Prostate gland (tissue), 2 donors: Measurements from ENCODE around the gene VWF. TPM values are rescaled to one million over a fixed set of nuclear protein-coding genes. Genes with fewer than 3 reads are reported as not detected.

Experiments
- DNase-seq: peaks from one replicate; pipeline ENCODE4 v3.0.0-alpha.2; 2019; ENCODE audit warnings: low spot score
- H3K27ac ChIP-seq, 2 donors: fragments of 200-600 bp; sonication (generic); 2 replicates each; pipeline ENCODE4 v1.5.1; 2017 to 2019
- H3K27me3 ChIP-seq: fragments of 200-600 bp; sonication (generic); replicated peaks from 2 replicates; pipeline ENCODE4 v1.5.1; 2019; ENCODE audit not compliant: insufficient read depth
- H3K36me3 ChIP-seq, 2 donors: fragments of 200-600 bp; sonication (generic); 1 replicate in 1 of 2; 2 replicates in 1 of 2; pipeline versions ENCODE4 v1.5.1 to v1.8.1; 2017 to 2019
- H3K4me1 ChIP-seq: fragments of 200-600 bp; sonication (generic); replicated peaks from 2 replicates; pipeline ENCODE4 v1.5.1; 2019
- H3K4me3 ChIP-seq, 2 donors: fragments of 200-600 bp; sonication (generic); 2 replicates each; pipeline ENCODE4 v1.5.1; 2017 to 2019
- H3K9me3 ChIP-seq: fragments of 200-600 bp; sonication (generic); 2 replicates; pipeline ENCODE4 v1.5.1; 2017
- CTCF ChIP-seq, 4 experiments: fragments of 200-600 bp in 2 of 4; fragments of 450-650 bp in 2 of 4; sonication (generic) in 2 of 4; IDR thresholded peaks; 1 replicate in 3 of 4; 2 replicates in 1 of 4; pipeline ENCODE4 v1.5.1; 2016 to 2019; ENCODE audit warnings: antibody characterized with exemption in 4 of 4, mild to moderate bottlenecking in 2 of 4, moderate library complexity in 2 of 4
- POLR2A ChIP-seq: fragments of 450-650 bp; IDR thresholded peaks from one replicate; pipeline ENCODE4 v1.6.1; 2016; ENCODE audit warnings: antibody characterized with exemption, mild to moderate bottlenecking
- POLR2AphosphoS5 ChIP-seq: sonication (generic); formaldehyde crosslinking; IDR thresholded peaks from one replicate; pipeline ENCODE4 v1.6.1; 2017; ENCODE audit warnings: antibody characterized with exemption
- WGBS: methylation state at CpG from one replicate; pipeline ENCODE4 v1.1.5; 2018; 5-methylcytosine and 5-hydroxymethylcytosine counted together
- intact Hi-C: fragments of 100-400 bp; cut with DNase I; formaldehyde crosslinking; loops from one replicate; pipeline ENCODE4 v1.14.2; 2022
- total RNA-seq, 2 donors: library from RNA; depleted of rRNA; stranded (reverse); fragments of >200 nt; gene quantifications; one replicate each; pipeline ENCODE4 v1.1.0, GENCODE V29; 2016

Gene VWF
- total RNA-seq, 2 donors from 2014 or later, result 55.0 to 193 TPM

- no peak for TF ChIP-seq CTCF (IDR thresholded peaks at IDR 0.05)
- no peak for TF ChIP-seq POLR2AphosphoS5
- TF ChIP-seq POLR2A, result no peak
- intact Hi-C loops, result no loop called here
- H3K27ac ChIP-seq, result peak overlapping the region; percentile 33 to 45
- H3K36me3 ChIP-seq, result no peaks in the 10 kb centered on the region
- DNase-seq, result no peak
- no peaks in the 10 kb centered on the region for H3K27me3 ChIP-seq
- H3K4me1 ChIP-seq, result no peaks in the 10 kb centered on the region
- WGBS, result 84% methylated on average over 4 of the region's 4 CpGs
- no peaks in the 10 kb centered on the region for H3K9me3 ChIP-seq
- H3K4me3 ChIP-seq, result no peak overlapping the region
Observed at GRCh38 chr12:6071589-6071988, 52.9 kb downstream of the VWF start.

DNA sequence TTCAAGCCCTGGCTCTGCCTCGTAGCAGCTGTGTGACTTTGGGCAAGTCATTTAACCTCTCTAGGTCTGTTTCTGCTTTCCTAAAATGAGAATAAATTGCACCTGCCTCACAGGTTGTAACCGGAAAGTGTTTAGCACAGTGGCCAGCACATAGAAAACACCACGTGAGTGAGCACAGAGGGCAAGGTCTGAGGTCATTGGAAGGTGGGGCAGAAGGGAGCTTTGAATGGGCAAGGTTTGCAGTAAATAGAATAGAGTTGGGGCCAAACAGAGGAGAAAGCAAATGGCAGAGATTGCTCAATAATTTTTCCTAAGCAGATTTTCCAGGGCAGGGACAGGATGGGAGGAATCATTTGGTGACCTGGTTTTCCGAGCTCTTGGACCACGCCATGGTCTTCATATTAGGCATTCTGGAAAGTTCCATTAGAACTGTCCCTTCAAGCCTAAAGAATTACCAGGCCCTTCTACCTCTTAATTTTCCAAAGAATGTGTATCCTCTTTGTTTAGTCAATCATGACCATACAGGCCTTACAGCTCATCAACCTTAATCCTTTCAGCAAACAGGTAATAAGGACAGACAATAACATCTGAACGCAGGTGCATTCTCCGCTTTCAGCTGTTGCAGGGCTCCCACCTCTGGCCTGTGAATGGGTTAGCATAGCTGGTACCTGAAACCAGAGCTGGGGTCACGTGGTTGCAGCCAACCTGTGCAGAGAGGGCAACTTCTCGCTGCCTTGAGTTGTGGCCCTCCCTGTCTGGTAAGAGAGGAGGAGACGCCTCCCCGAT is 53.8 kb downstream of the VWF start:
- DNase-seq, result peak; percentile 21
- no peaks in the 10 kb centered on the region for H3K27me3 ChIP-seq
- H3K4me1 ChIP-seq, result no peaks in the 10 kb centered on the region
- H3K27ac ChIP-seq, result peak overlapping the region in 1 of 2 donors; percentile 33
- H3K36me3 ChIP-seq, result no peaks in the 10 kb centered on the region
- H3K9me3 ChIP-seq, result no peaks in the 10 kb centered on the region
- TF ChIP-seq POLR2A (no peak), CTCF (IDR thresholded peaks at IDR 0.05) (no peak), POLR2AphosphoS5 (no peak)
- H3K4me3 ChIP-seq, result no peak overlapping the region
- 59% methylated on average over 11 of the region's 11 CpGs for WGBS
- intact Hi-C loops, result no loop called here

DNA sequence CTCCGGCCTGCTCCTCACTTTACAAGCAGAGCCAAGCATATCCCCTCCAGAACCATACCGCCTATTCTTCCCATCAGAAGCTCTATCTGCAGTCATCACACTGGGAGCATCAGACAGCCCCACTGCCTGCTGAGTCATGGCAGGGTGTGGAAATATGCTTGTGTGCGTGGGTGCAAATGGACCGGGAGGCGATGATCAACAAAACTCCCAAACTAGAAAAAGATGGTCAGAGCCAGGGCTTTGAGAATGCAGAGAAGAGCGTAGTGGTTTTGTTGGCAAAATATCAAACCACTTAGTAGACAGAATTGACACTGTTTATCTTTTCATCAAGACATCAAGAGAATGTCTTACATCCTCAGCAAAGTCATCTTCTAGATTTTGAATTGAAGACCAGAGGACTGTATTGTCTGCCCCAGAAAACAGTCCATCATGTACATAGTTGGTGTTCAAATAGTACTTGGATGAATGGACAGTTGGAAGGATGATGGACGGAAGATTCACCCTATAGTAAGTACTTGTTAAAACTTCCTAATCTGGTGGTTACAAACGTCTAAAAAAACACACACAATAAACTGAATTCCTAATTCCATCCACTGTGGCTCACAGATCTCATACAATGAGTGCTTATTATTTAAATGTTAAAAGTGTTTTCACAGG is 54.9 kb downstream of the VWF start:
- DNase-seq, result no peak
- H3K27me3 ChIP-seq, result no peaks in the 10 kb centered on the region
- no peak for TF ChIP-seq POLR2AphosphoS5
- no peak for TF ChIP-seq POLR2A
- no peak for TF ChIP-seq CTCF (IDR thresholded peaks at IDR 0.05)
- H3K4me1 ChIP-seq, result no peaks in the 10 kb centered on the region
- no peak overlapping the region for H3K27ac ChIP-seq
- no peaks in the 10 kb centered on the region for H3K9me3 ChIP-seq
- no peaks in the 10 kb centered on the region for H3K36me3 ChIP-seq
- intact Hi-C loops, result loop anchor here (5.0 kb wide), 1 partner anchor 118 kb away; no protein-coding TSS in a partner anchor
- no peak overlapping the region for H3K4me3 ChIP-seq
- 65% methylated on average over 8 of the region's 8 CpGs for WGBS

DNA sequence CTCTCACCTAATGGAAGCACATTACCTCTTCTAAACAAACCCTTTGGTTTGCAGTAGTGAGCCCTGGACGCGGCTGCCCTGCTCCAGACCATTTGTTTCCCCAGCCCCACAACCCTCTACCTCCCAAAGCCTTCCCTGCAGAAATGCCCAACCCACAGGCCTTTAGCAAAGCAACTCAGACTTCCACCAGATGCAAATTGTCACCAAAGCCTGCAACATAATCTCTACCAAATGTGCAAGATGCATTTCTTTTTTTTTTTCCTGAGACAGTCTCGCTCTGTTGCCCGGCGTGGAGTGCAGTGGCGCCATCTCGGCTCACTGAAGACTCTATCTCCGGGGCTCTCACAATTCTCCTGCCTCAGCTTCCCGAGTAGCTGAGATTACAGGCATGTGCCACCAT is 56.2 kb downstream of the VWF start:
- no peaks in the 10 kb centered on the region for H3K9me3 ChIP-seq
- intact Hi-C loops, result loop anchor here (5.0 kb wide), 1 partner anchor 119 kb away; no protein-coding TSS in a partner anchor
- no peak overlapping the region for H3K27ac ChIP-seq
- H3K4me3 ChIP-seq, result no peak overlapping the region
- no peak for DNase-seq
- no peaks in the 10 kb centered on the region for H3K36me3 ChIP-seq
- no peaks in the 10 kb centered on the region for H3K4me1 ChIP-seq
- TF ChIP-seq POLR2AphosphoS5 (no peak), CTCF (IDR thresholded peaks at IDR 0.05) (no peak), POLR2A (no peak)
- no peaks in the 10 kb centered on the region for H3K27me3 ChIP-seq
- WGBS, result 71% methylated on average over 9 of the region's 9 CpGs
